Uterus (tissue), 4 donors: ENCODE results near the gene FADD. TPM values are rescaled to one million over a fixed set of nuclear protein-coding genes. Genes with fewer than 3 reads are reported as not detected.
A peak's percentile ranks its signal among the peaks of the same experiment; 100 is the strongest.
"Not testable (repeated sequence)": the region's sequence is repeated elsewhere in the genome, so short reads cannot be mapped to it uniquely, and the experiment has no call there.

Experiments
- DNase-seq, 2 donors: peaks; one replicate each; pipeline ENCODE4 v3.0.0-alpha.2; 2019 to 2020
- H3K27ac ChIP-seq, 2 donors: fragments of 200-600 bp; sonication (generic); 1 replicate in 1 of 2; 2 replicates in 1 of 2; pipeline ENCODE4 v1.5.1; 2016 to 2018
- H3K27me3 ChIP-seq, 2 donors: fragments of 200-600 bp; sonication (generic); one replicate each; pipeline ENCODE4 v1.5.1; 2018 to 2019; ENCODE audit warnings: control low read depth in 1 of 2
- H3K36me3 ChIP-seq, 2 donors: fragments of 200-600 bp; sonication (generic); one replicate each; pipeline ENCODE4 v1.5.1; 2019; ENCODE audit warnings: control low read depth in 1 of 2
- H3K4me1 ChIP-seq, 2 donors: fragments of 200-600 bp; sonication (generic); one replicate each; pipeline ENCODE4 v1.5.1; 2018 to 2019; ENCODE audit warnings: control low read depth in 1 of 2
- H3K4me3 ChIP-seq, 2 donors: fragments of 200-600 bp; sonication (generic); 1 replicate in 1 of 2; 2 replicates in 1 of 2; pipeline ENCODE4 v1.5.1; 2018 to 2019; ENCODE audit warnings: mild to moderate bottlenecking in 1 of 2
- H3K9me3 ChIP-seq, 2 donors: fragments of 200-600 bp; sonication (generic); one replicate each; pipeline ENCODE4 v1.5.1; 2019; ENCODE audit warnings: control low read depth in 1 of 2
- CTCF ChIP-seq, 4 experiments: fragments of 200-600 bp in 2 of 4; fragments of 450-650 bp in 2 of 4; sonication (generic) in 2 of 4; IDR thresholded peaks; one replicate each; pipeline ENCODE4 v1.5.1; 2016 to 2019; ENCODE audit warnings: antibody characterized with exemption in 4 of 4, mild to moderate bottlenecking in 2 of 4, moderate library complexity in 1 of 4
- POLR2A ChIP-seq, 2 donors: fragments of 450-650 bp; IDR thresholded peaks; one replicate each; pipeline ENCODE4 v1.6.1; 2016; ENCODE audit warnings: antibody characterized with exemption in 2 of 2, mild to moderate bottlenecking in 1 of 2, moderate library complexity in 1 of 2
- intact Hi-C: fragments of 100-400 bp; cut with DNase I; formaldehyde crosslinking; loops from one replicate; pipeline ENCODE4 v1.15.1; 2023; ENCODE audit warnings: low total_unique reads
- total RNA-seq, 4 donors: library from RNA; depleted of rRNA in 3 of 4; stranded (reverse); fragments of >200 nt in 3 of 4; gene quantifications; one replicate each; pipeline versions ENCODE4 v1.1.0 to v1.2.4, GENCODE V29; 2014 to 2023
- donor health status: DM: yes; HTN: yes; CAD: no.

FADD gene
- total RNA-seq, 4 donors from 2014 or later = 11.5 to 34.6 (median 19.2) TPM

- Histone ChIP-seq H3K9me3 (no peaks in the 10 kb centered on the region), H3K4me1 (peaks cover 0 to 18% of the 10 kb centered on the region in 2 donors), H3K27me3 (no peaks in the 10 kb centered on the region), H3K4me3 (no peak overlapping the region), H3K27ac (no peak overlapping the region), H3K36me3 (no peaks in the 10 kb centered on the region)
- TF ChIP-seq CTCF (IDR thresholded peaks at IDR 0.05) = no peak
- no peak for TF ChIP-seq POLR2A (IDR thresholded peaks at IDR 0.05)
- intact Hi-C loops = no loop called here
- DNase-seq = no peak
Measured at GRCh38 chr11:70200212-70200844, 2.8 kb upstream of the FADD start.

GRCh38 chr11:70201047-70201446, 2.0 kb upstream of the FADD start:
- peaks cover 0 to 18% of the 10 kb centered on the region in 2 donors for H3K4me1 ChIP-seq
- H3K27me3 ChIP-seq, intact Hi-C loops, H3K9me3 ChIP-seq, H3K27ac ChIP-seq, DNase-seq, H3K4me3 ChIP-seq, H3K36me3 ChIP-seq: not testable (repeated sequence)

GRCh38 chr11:70201882-70202861, 924 bp upstream of the FADD start:
- Histone ChIP-seq H3K4me3 (peak overlapping the region; percentile 66 to 90), H3K27ac (peak overlapping the region; percentile 78 to 87), H3K4me1 (peaks cover 0 to 18% of the 10 kb centered on the region in 2 donors), H3K36me3 (no peaks in the 10 kb centered on the region), H3K27me3 (no peaks in the 10 kb centered on the region), H3K9me3 (no peaks in the 10 kb centered on the region)
- intact Hi-C loops = no loop called here
- no peak for DNase-seq
- TF ChIP-seq CTCF (IDR thresholded peaks at IDR 0.05) (no peak), POLR2A (IDR thresholded peaks at IDR 0.05) (no peak)

GRCh38 chr11:70203751-70204465, 812 bp downstream of the FADD start:
- Histone ChIP-seq H3K9me3 (no peaks in the 10 kb centered on the region), H3K27me3 (no peaks in the 10 kb centered on the region), H3K36me3 (no peaks in the 10 kb centered on the region), H3K27ac (peak overlapping the region; percentile 78 to 87), H3K4me3 (peak overlapping the region; percentile 66 to 90), H3K4me1 (peaks cover 0 to 18% of the 10 kb centered on the region in 2 donors)
- peak; percentile 55 to 81 for DNase-seq
- intact Hi-C loops = no loop called here
- TF ChIP-seq POLR2A (IDR thresholded peaks at IDR 0.05) (no peak), CTCF (IDR thresholded peaks at IDR 0.05) (no peak)

DNA sequence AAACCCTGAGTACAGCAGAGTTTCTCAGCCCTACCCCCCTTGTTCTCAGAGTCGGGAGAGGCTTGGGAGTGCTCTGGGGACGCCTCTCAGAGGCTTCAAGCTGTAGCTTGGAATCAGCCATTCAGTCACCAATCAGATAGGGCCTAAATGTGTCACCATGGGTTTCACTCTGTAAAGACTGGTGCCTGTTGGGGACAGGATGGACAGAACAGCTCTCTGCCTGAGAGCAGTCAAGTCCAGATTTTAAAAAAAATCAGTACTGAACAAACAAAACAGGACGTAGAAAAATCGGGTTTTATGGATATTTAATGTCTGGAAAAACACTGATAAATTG, 1.3 kb downstream of the FADD start:
- no peaks in the 10 kb centered on the region for H3K9me3 ChIP-seq
- H3K4me3 ChIP-seq = peak overlapping the region; percentile 66 to 90
- TF ChIP-seq POLR2A (IDR thresholded peaks at IDR 0.05) (no peak), CTCF (IDR thresholded peaks at IDR 0.05) (no peak)
- no peak for DNase-seq
- intact Hi-C loops = no loop called here
- no peaks in the 10 kb centered on the region for H3K27me3 ChIP-seq
- H3K4me1 ChIP-seq = peaks cover 0 to 18% of the 10 kb centered on the region in 2 donors
- H3K36me3 ChIP-seq = no peaks in the 10 kb centered on the region
- peak overlapping the region; percentile 78 to 87 for H3K27ac ChIP-seq
